ENCODE measurements around the gene CFAP299. TPM values are rescaled to one million over a fixed set of nuclear protein-coding genes. Genes with fewer than 3 reads are reported as not detected.

Gene CFAP299
- total RNA-seq, 3 donors from 2014 or later, result not detected

GRCh38 chr4:80566203-80566872, 230.8 kb downstream of the CFAP299 start:
- ATAC-seq (no peak), DNase-seq (no peak)
- Mint-ChIP-seq H3K4me3 (no peak overlapping the region), H3K9me3 (peaks cover 20% of the 10 kb centered on the region), H3K36me3 (ENCODE audit: insufficient read depth) (no peaks in the 10 kb centered on the region), H3K27me3 (ENCODE audit: low read depth) (no peaks in the 10 kb centered on the region), H3K4me1 (ENCODE audit: low read depth) (peaks cover 3% of the 10 kb centered on the region)

GRCh38 chr4:80568891-80569290, 233.4 kb downstream of the CFAP299 start:
- Mint-ChIP-seq H3K27me3 (ENCODE audit: low read depth) (no peaks in the 10 kb centered on the region), H3K36me3 (ENCODE audit: insufficient read depth) (peaks cover 2% of the 10 kb centered on the region), H3K9me3 (peaks cover 7% of the 10 kb centered on the region), H3K4me3 (no peak overlapping the region), H3K4me1 (ENCODE audit: low read depth) (peaks cover 3% of the 10 kb centered on the region)
- DNase-seq (no peak), ATAC-seq (no peak)

DNA sequence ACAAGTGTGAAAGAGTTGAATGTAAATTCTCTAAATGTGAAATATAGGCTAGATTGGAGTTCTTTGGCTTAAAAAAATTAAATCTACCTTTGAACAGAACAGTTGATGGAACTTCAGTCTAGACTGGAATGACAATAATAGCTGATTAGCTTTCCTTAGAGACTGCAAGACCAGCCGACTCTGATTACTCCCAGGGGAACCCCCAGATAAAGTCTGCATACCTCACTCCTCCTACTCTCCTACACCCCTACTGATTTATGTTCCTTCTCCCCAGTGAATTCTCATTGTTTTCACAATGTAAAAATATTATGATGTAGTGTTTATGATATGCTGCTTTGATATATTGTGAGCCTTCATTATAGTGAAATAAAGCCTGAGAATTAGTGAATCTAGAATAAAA, 241.3 kb downstream of the CFAP299 start:
- Mint-ChIP-seq H3K4me3 (no peak overlapping the region), H3K4me1 (ENCODE audit: low read depth) (peaks cover 12% of the 10 kb centered on the region), H3K9me3 (peaks cover 3% of the 10 kb centered on the region), H3K27me3 (ENCODE audit: low read depth) (peaks cover 2% of the 10 kb centered on the region), H3K36me3 (ENCODE audit: insufficient read depth) (peaks cover 2% of the 10 kb centered on the region)
- ATAC-seq (no peak), DNase-seq (no peak)

DNA sequence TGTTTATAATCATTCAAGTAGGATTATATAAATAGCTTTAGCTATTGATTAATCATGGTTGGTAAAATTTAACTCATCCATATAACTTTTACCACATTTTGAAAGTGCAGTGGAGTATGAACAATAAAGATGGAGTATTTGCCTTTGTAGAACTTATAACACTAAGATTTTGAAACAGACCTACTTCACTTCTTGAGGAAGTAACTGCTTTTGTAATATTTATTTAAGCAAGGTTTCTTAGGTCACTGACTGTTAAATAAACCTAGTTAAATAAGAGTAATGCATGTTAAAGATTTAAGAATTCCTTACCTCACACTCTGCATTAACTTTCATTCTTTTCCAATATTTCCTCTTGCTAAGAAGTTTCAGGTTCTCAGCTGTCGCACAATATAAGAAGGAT, 242.5 kb downstream of the CFAP299 start:
- Mint-ChIP-seq H3K4me3 (no peak overlapping the region), H3K9me3 (peaks cover 3% of the 10 kb centered on the region), H3K36me3 (ENCODE audit: insufficient read depth) (peaks cover 2% of the 10 kb centered on the region), H3K27me3 (ENCODE audit: low read depth) (peaks cover 2% of the 10 kb centered on the region), H3K4me1 (ENCODE audit: low read depth) (peaks cover 18% of the 10 kb centered on the region)
- no peak for ATAC-seq
- no peak for DNase-seq

- H3K36me3 Mint-ChIP-seq (ENCODE audit: insufficient read depth), result no peaks in the 10 kb centered on the region
- DNase-seq (no peak), ATAC-seq (no peak)
- peaks cover 12% of the 10 kb centered on the region for H3K4me1 Mint-ChIP-seq (ENCODE audit: low read depth)
- no peak overlapping the region for H3K4me3 Mint-ChIP-seq
- H3K9me3 Mint-ChIP-seq, result no peaks in the 10 kb centered on the region
- no peaks in the 10 kb centered on the region for H3K27me3 Mint-ChIP-seq (ENCODE audit: low read depth)
These were observed 250.0 kb downstream of the CFAP299 start for GRCh38 chr4:80585542-80585941.

- peaks cover 6% of the 10 kb centered on the region for H3K4me1 Mint-ChIP-seq (ENCODE audit: low read depth)
- DNase-seq, result no peak
- no peaks in the 10 kb centered on the region for H3K9me3 Mint-ChIP-seq
- H3K36me3 Mint-ChIP-seq (ENCODE audit: insufficient read depth), result no peaks in the 10 kb centered on the region
- H3K4me3 Mint-ChIP-seq, result no peak overlapping the region
- no peak for ATAC-seq
- no peaks in the 10 kb centered on the region for H3K27me3 Mint-ChIP-seq (ENCODE audit: low read depth)
These were observed 251.2 kb downstream of the CFAP299 start for GRCh38 chr4:80586716-80587115.

GRCh38 chr4:80587871-80588385, 252.4 kb downstream of the CFAP299 start:
- ATAC-seq (no peak), DNase-seq (no peak)
- no peak overlapping the region for H3K4me3 Mint-ChIP-seq
- H3K4me1 Mint-ChIP-seq (ENCODE audit: low read depth), result no peaks in the 10 kb centered on the region
- no peaks in the 10 kb centered on the region for H3K36me3 Mint-ChIP-seq (ENCODE audit: insufficient read depth)
- no peaks in the 10 kb centered on the region for H3K27me3 Mint-ChIP-seq (ENCODE audit: low read depth)
- H3K9me3 Mint-ChIP-seq, result no peaks in the 10 kb centered on the region

DNA sequence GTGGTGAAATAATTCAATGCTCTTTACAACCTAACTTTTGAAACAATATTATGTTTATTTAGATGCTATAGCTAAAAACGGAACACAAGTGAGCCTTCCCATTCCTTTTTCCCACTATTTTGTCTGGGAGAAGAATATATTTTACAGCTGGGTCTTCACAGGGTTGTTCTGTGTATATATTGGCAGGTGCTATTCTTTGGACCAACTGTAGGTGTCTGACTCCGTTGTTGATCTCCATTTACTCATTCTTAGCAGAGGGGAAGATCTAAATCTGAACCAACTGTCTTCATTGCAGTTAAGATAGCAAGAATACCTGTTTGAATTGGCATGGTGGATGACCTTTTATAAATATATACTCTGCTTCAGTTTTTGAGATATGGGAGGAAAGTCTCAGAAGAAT, 257.4 kb downstream of the CFAP299 start:
- DNase-seq (no peak), ATAC-seq (no peak)
- Mint-ChIP-seq H3K36me3 (ENCODE audit: insufficient read depth) (no peaks in the 10 kb centered on the region), H3K4me3 (no peak overlapping the region), H3K27me3 (ENCODE audit: low read depth) (no peaks in the 10 kb centered on the region), H3K9me3 (no peaks in the 10 kb centered on the region), H3K4me1 (ENCODE audit: low read depth) (no peaks in the 10 kb centered on the region)

DNA sequence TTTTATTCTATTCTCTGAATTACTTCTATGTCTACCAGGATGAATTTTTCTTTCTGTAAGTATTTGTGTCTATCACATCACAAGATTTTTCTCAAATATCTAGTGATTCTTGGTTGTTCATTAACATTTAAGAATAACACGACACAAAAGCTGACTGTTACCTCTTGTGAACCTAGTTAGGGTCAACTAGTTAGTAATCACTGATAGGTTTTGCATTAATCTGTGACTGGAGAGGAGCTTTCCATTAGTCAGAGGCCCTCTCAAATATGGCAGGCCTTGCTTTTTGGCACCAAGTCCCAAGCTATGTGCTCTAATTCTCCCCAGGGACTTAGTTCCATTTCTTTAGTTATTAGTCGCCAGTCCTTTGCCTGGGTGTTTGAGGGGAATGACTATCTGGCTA, 259.2 kb downstream of the CFAP299 start:
- Mint-ChIP-seq H3K36me3 (ENCODE audit: insufficient read depth) (no peaks in the 10 kb centered on the region), H3K27me3 (ENCODE audit: low read depth) (no peaks in the 10 kb centered on the region), H3K4me1 (ENCODE audit: low read depth) (no peaks in the 10 kb centered on the region), H3K9me3 (no peaks in the 10 kb centered on the region), H3K4me3 (no peak overlapping the region)
- ATAC-seq (no peak), DNase-seq (no peak)

- ATAC-seq (no peak), DNase-seq (no peak)
- no peaks in the 10 kb centered on the region for H3K27me3 Mint-ChIP-seq (ENCODE audit: low read depth)
- H3K9me3 Mint-ChIP-seq, result no peaks in the 10 kb centered on the region
- H3K36me3 Mint-ChIP-seq (ENCODE audit: insufficient read depth), result no peaks in the 10 kb centered on the region
- no peak overlapping the region for H3K4me3 Mint-ChIP-seq
- H3K4me1 Mint-ChIP-seq (ENCODE audit: low read depth), result peaks cover 10% of the 10 kb centered on the region
These were observed 272.9 kb downstream of the CFAP299 start for GRCh38 chr4:80608281-80608980.

DNA sequence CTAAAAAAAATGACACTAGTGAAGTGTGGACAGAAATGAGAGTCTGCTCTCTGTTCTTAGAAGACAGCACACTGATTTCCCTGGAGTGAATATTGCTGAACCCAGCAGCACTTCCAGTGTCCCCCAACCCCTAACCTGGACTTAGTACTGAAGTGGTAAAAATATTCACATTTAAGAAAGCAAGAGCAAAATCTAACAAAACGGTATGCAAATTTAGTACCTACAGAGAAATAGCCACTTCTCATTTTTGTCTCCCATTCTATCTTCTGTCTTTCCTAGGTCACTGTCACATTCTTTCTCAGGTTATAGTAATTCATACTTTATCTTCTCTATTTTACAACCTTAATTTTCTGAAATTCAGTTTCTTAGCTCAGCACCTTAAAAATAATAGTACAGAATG, 274.7 kb downstream of the CFAP299 start:
- H3K27me3 Mint-ChIP-seq (ENCODE audit: low read depth), result no peaks in the 10 kb centered on the region
- no peaks in the 10 kb centered on the region for H3K9me3 Mint-ChIP-seq
- ATAC-seq (no peak), DNase-seq (no peak)
- H3K4me3 Mint-ChIP-seq, result no peak overlapping the region
- peaks cover 12% of the 10 kb centered on the region for H3K4me1 Mint-ChIP-seq (ENCODE audit: low read depth)
- H3K36me3 Mint-ChIP-seq (ENCODE audit: insufficient read depth), result no peaks in the 10 kb centered on the region

DNA sequence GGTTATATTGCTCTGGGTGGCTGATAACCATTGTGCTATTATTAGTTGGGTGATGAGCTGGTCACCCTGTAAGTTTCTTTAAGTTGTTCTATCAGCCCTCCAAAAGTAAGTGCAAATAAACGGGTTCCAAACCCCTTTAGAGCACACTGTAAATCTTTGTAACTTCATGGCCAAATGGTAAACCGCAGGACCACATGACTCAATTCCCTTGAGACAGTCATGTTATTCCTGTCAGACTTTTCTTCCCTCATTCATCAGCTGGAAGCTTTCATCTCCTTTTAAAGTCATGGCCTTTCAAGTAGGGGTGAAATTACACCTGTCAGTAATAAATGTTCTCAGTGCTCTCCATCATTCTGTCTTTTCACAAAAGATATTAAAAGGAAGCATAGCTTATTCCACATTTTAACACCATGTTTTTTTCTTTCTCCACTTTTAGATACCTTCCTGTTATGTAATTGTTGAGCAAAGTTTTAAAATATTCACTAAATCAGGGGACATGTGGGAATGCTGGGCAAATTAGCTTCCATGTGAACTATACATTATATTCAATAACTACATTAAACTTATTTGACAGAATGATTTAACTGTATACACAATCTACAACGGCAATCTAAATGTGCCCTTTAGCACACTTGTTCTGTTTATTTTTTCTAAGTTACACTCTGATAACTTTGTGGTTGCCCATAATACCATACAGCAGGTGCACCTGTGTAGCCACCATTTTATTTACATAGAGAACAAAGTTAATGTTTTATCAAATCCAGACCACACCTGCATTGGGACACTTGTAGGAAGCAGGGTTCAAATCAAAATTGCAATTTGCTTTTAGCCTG, 275.5 kb downstream of the CFAP299 start:
- no peak for ATAC-seq
- no peaks in the 10 kb centered on the region for H3K9me3 Mint-ChIP-seq
- peaks cover 12% of the 10 kb centered on the region for H3K4me1 Mint-ChIP-seq (ENCODE audit: low read depth)
- H3K27me3 Mint-ChIP-seq (ENCODE audit: low read depth), result no peaks in the 10 kb centered on the region
- no peaks in the 10 kb centered on the region for H3K36me3 Mint-ChIP-seq (ENCODE audit: insufficient read depth)
- no peak for DNase-seq
- no peak overlapping the region for H3K4me3 Mint-ChIP-seq

GRCh38 chr4:80611678-80611979, 276.1 kb downstream of the CFAP299 start:
- Mint-ChIP-seq H3K27me3 (ENCODE audit: low read depth) (no peaks in the 10 kb centered on the region), H3K4me3 (no peak overlapping the region), H3K4me1 (ENCODE audit: low read depth) (peaks cover 12% of the 10 kb centered on the region), H3K9me3 (no peaks in the 10 kb centered on the region), H3K36me3 (ENCODE audit: insufficient read depth) (no peaks in the 10 kb centered on the region)
- no peak for DNase-seq
- ATAC-seq, result no peak

GRCh38 chr4:80613470-80613869, 277.9 kb downstream of the CFAP299 start:
- H3K9me3 Mint-ChIP-seq, result no peaks in the 10 kb centered on the region
- DNase-seq, result no peak
- H3K4me3 Mint-ChIP-seq, result no peak overlapping the region
- H3K27me3 Mint-ChIP-seq (ENCODE audit: low read depth), result no peaks in the 10 kb centered on the region
- H3K4me1 Mint-ChIP-seq (ENCODE audit: low read depth), result peaks cover 12% of the 10 kb centered on the region
- no peak for ATAC-seq
- no peaks in the 10 kb centered on the region for H3K36me3 Mint-ChIP-seq (ENCODE audit: insufficient read depth)

Data from activated T-cell treated with anti-CD3 and anti-CD28 coated beads, Interleukin-2, amount 50 U/mL, for 4 hours (primary cell).